DMS153 (cell line): ENCODE results near the gene UTP14A.
A peak's percentile ranks its signal among the peaks of the same experiment; 100 is the strongest.

Experiments
- DNase-seq: peaks from one replicate; lab custom pipeline; 2025; lab: John Stamatoyannopoulos, UW

Gene UTP14A

GRCh38 chrX:129953881-129954280 lies 47.9 kb downstream of the UTP14A start:
- no peak for DNase-seq

- DNase-seq = no peak
These were observed 48.8 kb downstream of the UTP14A start for GRCh38 chrX:129954804-129955203.

GRCh38 chrX:129955682-129956081 lies 49.7 kb downstream of the UTP14A start:
- no peak for DNase-seq

GRCh38 chrX:129956145-129956544 lies 50.2 kb downstream of the UTP14A start:
- DNase-seq = no peak

GRCh38 chrX:129956765-129957164 lies 50.8 kb downstream of the UTP14A start:
- no peak for DNase-seq

- peak; percentile 56 for DNase-seq
These were observed 51.5 kb downstream of the UTP14A start for GRCh38 chrX:129957241-129958082.

- no peak for DNase-seq
These were observed 52.1 kb downstream of the UTP14A start for GRCh38 chrX:129958083-129958465.

- no peak for DNase-seq
These were observed 53.0 kb downstream of the UTP14A start for GRCh38 chrX:129958814-129959492.

GRCh38 chrX:129959493-129959832 lies 53.5 kb downstream of the UTP14A start:
- DNase-seq = no peak

GRCh38 chrX:129961180-129962083 lies 55.5 kb downstream of the UTP14A start:
- peak; percentile 81 for DNase-seq

- no peak for DNase-seq
These were observed 57.8 kb downstream of the UTP14A start for GRCh38 chrX:129963729-129964128.

- DNase-seq = no peak
These were observed 59.2 kb downstream of the UTP14A start for GRCh38 chrX:129965166-129965565.

- DNase-seq = no peak
These were observed 63.0 kb downstream of the UTP14A start for GRCh38 chrX:129968968-129969367.

- no peak for DNase-seq
These were observed 70.5 kb downstream of the UTP14A start for GRCh38 chrX:129976441-129976840.
